ENCODE measurements around the gene SLC35D3.

DNA sequence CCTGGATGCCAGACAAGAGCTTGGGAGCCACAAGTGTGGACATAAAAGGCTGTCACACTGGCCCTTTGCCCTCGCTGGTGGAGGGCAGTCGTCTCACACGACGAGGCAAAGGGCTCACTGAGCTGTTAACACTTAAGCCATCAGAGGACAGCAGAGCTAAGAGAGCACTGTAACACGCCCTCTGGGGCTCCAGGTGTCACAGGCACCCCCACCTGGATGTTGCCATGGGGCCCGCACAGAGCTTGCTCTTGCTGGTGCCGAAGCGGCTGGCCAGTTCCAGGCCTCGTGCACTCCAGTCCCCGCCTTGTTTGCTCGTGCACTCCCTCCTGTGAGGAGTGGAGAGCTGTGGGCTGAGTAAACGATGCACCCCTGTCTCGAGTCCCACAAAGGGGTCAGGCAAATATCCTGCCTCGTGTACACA lies 37.4 kb downstream of the SLC35D3 start:
- no peak for TF ChIP-seq CTCF (conservative IDR thresholded peaks at IDR 0.05 in 1 of 2, IDR thresholded peaks at IDR 0.05 in 1 of 2; ENCODE audit: low read depth in 1 of 2, low read length in 2 of 2)
- TF ChIP-seq EZH2 (IDR thresholded peaks at IDR 0.05; ENCODE audit: low read length, missing control alignments): no peak

All from fibroblast of lung (primary cell).